Activated CD8-positive, alpha-beta T cell treated with anti-CD3 and anti-CD28 coated beads for 36 hours (primary cell): ENCODE results near the gene SEMA4G. TPM values are rescaled to one million over a fixed set of nuclear protein-coding genes. Genes with fewer than 3 reads are reported as not detected.

Experiments
- ATAC-seq: fragments of 200-7000 bp; cut with Tn5 transposase; one replicate; pipeline ENCODE4 v1.10.0; 2021; ENCODE audit warnings: mild to moderate bottlenecking, moderate library complexity
- CTCF ChIA-PET: fragments of 350-600 bp; sonication (Branson Sonifier 250); formaldehyde crosslinking; loops from one replicate; lab custom pipeline; 2021; ENCODE audit warnings: antibody characterized with exemption; lab: Charles Lee
- POLR2A ChIA-PET: fragments of 350-600 bp; sonication (Branson Sonifier 250); formaldehyde crosslinking; loops from one replicate; lab custom pipeline; 2021; ENCODE audit warnings: antibody characterized with exemption; lab: Charles Lee
- DNase-seq: peaks from one replicate; pipeline ENCODE4 v3.0.0-alpha.2; 2020
- H3K27ac Mint-ChIP-seq: one replicate; pipeline ENCODE4 v1.8.0; 2021; ENCODE audit warnings: mild to moderate bottlenecking, mixed read lengths
- H3K27me3 Mint-ChIP-seq: one replicate; pipeline ENCODE4 v1.8.0; 2021; ENCODE audit warnings: mixed read lengths
- H3K36me3 Mint-ChIP-seq: one replicate; pipeline ENCODE4 v1.8.0; 2021; ENCODE audit warnings: low read depth, mixed read lengths
- H3K4me1 Mint-ChIP-seq: one replicate; pipeline ENCODE4 v1.8.0; 2021; ENCODE audit warnings: low read depth, mixed read lengths
- H3K4me3 Mint-ChIP-seq: one replicate; pipeline ENCODE4 v1.8.0; 2021; ENCODE audit warnings: mild to moderate bottlenecking, moderate library complexity, mixed read lengths
- H3K9me3 Mint-ChIP-seq: one replicate; pipeline ENCODE4 v1.8.0; 2021; ENCODE audit warnings: mixed read lengths
- CTCF ChIP-seq: fragments of 200-600 bp; IDR thresholded peaks from one replicate; pipeline ENCODE4 v1.8.0; 2022; ENCODE audit warnings: antibody characterized with exemption, mild to moderate bottlenecking
- intact Hi-C: fragments of 100-400 bp; cut with micrococcal nuclease; formaldehyde crosslinking; loops from one replicate; pipeline ENCODE4 v1.10.0; 2022
- total RNA-seq, 2 experiments: library from RNA; stranded (reverse); gene quantifications; one replicate each; pipeline ENCODE4 v1.2.3, GENCODE V29; 2021

SEMA4G gene
- 1 to 10 TPM; 1.2 to 1.6 TPM for total RNA-seq

DNA sequence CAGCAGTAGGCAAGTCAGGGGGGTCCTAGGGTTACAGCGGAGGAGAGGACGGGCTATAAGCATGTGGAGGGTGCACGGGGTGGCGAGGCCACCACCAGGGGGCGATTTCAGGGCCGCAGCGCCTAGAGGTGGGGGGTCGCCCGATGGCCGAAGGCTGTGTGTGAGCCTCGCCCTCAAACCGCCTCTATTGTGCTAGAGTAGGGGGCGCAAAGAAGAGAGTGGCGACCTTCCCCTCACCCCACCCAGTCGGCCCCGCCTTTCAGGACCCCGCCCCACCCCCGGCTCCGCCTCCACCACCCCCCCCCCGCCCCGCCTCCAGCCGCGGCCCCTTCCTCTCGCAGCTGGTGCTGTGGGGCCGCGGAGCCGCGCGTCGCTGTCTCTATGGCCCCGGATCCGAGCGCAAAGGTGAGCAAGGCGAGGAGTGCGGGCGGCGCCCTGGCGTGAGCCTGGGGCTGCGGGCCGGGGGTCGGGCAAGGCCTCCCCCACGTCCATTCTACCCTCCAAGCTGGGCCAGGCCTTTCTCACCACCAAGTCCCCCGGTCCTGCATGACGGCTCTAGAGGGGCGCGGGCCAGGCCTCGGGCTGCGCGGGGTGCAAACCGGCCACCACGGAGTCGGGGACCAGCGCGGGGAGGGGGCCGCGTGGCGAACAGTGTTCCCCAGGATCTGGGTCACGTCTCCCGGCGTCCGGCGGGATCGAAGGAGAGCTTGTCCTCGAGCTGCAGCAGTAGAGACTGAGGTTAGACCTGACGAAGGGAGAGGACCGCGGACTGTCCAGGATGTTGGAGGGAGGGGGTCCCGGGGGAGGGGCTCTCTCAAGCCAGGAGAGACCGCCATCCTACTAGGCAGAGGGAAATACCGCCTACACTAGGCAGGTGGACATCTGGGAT lies at the start of gene SEMA4G:
Gene SEMA4G (plus strand): TSS at position 318 of the 889 bp plus-strand sequence. CDS start 3,409 bp downstream, outside the sequence.
- ChIA-PET CTCF (interaction anchor here (0.6 to 6.8 kb wide), 9 partner anchors 12 to 56 kb away, joined by 3 to 58 read pairs (median 5); partner anchors contain the start of genes MRPL43 and TWNK), POLR2A (interaction anchor here (0.9 to 1.7 kb wide), 2 partner anchors 11 to 13 kb away, joined by 3 read pairs; no protein-coding TSS in a partner anchor)
- H3K36me3 Mint-ChIP-seq = no peaks in the 10 kb centered on the region
- no peaks in the 10 kb centered on the region for H3K27me3 Mint-ChIP-seq
- peaks cover 20% of the 10 kb centered on the region for H3K4me1 Mint-ChIP-seq
- intact Hi-C loops = no loop called here
- no peaks in the 10 kb centered on the region for H3K9me3 Mint-ChIP-seq
- peak; percentile 85 for ATAC-seq
- peak; percentile 64 for DNase-seq
- peak within 1 kb of the TSS; percentile 47 for H3K4me3 Mint-ChIP-seq
- peak within 1 kb of the TSS; percentile 12 for H3K27ac Mint-ChIP-seq
- TF ChIP-seq CTCF = peak; percentile 78

- H3K9me3 Mint-ChIP-seq = no peaks in the 10 kb centered on the region
- no peak for TF ChIP-seq CTCF
- no peak for DNase-seq
- peaks cover 6% of the 10 kb centered on the region for H3K4me1 Mint-ChIP-seq
- no peak for ATAC-seq
- no peaks in the 10 kb centered on the region for H3K27me3 Mint-ChIP-seq
- no peak overlapping the region for H3K4me3 Mint-ChIP-seq
- no peak overlapping the region for H3K27ac Mint-ChIP-seq
- peaks cover 43% of the 10 kb centered on the region for H3K36me3 Mint-ChIP-seq
- POLR2A ChIA-PET = interaction anchor here (1.0 kb wide), 1 partner anchor 42 kb away, joined by 4 read pairs; no protein-coding TSS in a partner anchor
- intact Hi-C loops = no loop called here
- CTCF ChIA-PET = interaction anchor here (1.5 kb wide), 1 partner anchor 91 kb away, joined by 3 read pairs; no protein-coding TSS in a partner anchor
Measured at GRCh38 chr10:100923580-100923979, 45.7 kb upstream of the SEMA4G start.

- ATAC-seq = no peak
- POLR2A ChIA-PET = no interaction called here
- Mint-ChIP-seq H3K4me3 (no peak overlapping the region), H3K27me3 (no peaks in the 10 kb centered on the region), H3K27ac (no peak overlapping the region), H3K9me3 (no peaks in the 10 kb centered on the region), H3K4me1 (peaks cover 6% of the 10 kb centered on the region), H3K36me3 (peaks cover 48% of the 10 kb centered on the region)
- no peak for TF ChIP-seq CTCF
- DNase-seq = no peak
- CTCF ChIA-PET = no interaction called here
- intact Hi-C loops = no loop called here
Measured at GRCh38 chr10:100927266-100927665, 42.0 kb upstream of the SEMA4G start.

DNA sequence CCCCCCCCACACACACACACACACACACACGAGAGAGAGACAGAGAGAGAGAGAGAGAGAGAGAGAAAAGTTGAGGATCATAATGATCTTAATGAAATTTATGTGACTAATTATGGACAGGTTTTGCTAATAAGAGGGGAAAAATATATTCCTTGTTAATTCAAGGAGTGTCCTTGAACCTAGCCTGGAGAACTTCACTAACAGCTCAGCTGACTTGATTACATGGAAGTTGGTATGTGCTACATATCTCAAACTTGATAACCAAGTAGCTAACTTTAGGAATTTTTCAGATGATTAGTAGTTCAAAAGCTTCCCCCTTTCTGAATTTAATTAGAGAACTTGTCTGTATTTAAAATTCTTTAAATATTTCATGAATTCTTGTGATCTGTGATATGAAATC lies 41.3 kb upstream of the SEMA4G start:
- CTCF ChIA-PET = interaction anchor here (0.9 kb wide), 2 partner anchors 20 to 86 kb away, joined by 3 read pairs; no protein-coding TSS in a partner anchor
- POLR2A ChIA-PET = no interaction called here
- no peak overlapping the region for H3K4me3 Mint-ChIP-seq
- TF ChIP-seq CTCF = no peak
- ATAC-seq = no peak
- peaks cover 6% of the 10 kb centered on the region for H3K4me1 Mint-ChIP-seq
- H3K27ac Mint-ChIP-seq = no peak overlapping the region
- H3K36me3 Mint-ChIP-seq = peaks cover 54% of the 10 kb centered on the region
- intact Hi-C loops = no loop called here
- no peak for DNase-seq
- H3K27me3 Mint-ChIP-seq = no peaks in the 10 kb centered on the region
- no peaks in the 10 kb centered on the region for H3K9me3 Mint-ChIP-seq

DNA sequence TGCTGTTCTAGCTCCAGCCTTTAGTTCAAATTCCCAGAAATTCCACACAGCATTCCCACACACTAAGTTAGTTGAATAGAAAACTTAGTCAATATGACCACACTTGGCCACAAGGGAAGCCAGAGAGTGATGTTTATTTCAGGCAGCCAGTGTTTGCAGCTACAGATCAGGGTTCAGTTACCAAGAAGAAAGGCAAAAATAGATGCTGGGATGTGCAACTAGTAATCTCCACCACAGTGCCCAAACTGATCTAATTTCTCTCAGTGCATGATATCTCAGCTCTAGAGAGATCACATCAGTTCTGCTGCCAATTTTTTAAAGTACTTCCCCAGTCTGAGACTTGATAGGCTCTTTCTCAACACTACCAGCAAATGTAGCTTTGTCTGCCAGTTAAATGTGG lies 38.9 kb upstream of the SEMA4G start:
- H3K4me1 Mint-ChIP-seq = peaks cover 2% of the 10 kb centered on the region
- ATAC-seq (no peak), DNase-seq (no peak)
- H3K27ac Mint-ChIP-seq = no peak overlapping the region
- H3K36me3 Mint-ChIP-seq = peaks cover 44% of the 10 kb centered on the region
- ChIA-PET CTCF (interaction anchor here (0.7 to 1.2 kb wide), 3 partner anchors 24 to 120 kb away, joined by 3 to 4 read pairs (median 3); no protein-coding TSS in a partner anchor), POLR2A (no interaction called here)
- no peaks in the 10 kb centered on the region for H3K27me3 Mint-ChIP-seq
- intact Hi-C loops = no loop called here
- H3K4me3 Mint-ChIP-seq = no peak overlapping the region
- no peaks in the 10 kb centered on the region for H3K9me3 Mint-ChIP-seq
- TF ChIP-seq CTCF = no peak
